ENCODE measurements around the gene TADA3. TPM values are rescaled to one million over a fixed set of nuclear protein-coding genes. Genes with fewer than 3 reads are reported as not detected.

The TADA3 gene
- total and polyA plus RNA-seq, 9 of the 15 experiments (the other 6 are each of a cell fraction or from before 2014, with no cell fraction given): 4.1 to 110 (median 74.8) TPM

- TF ChIP-seq CTCF (IDR thresholded peaks at IDR 0.05 in 2 of 3, conservative IDR thresholded peaks at IDR 0.05 in 1 of 3; ENCODE audit: insufficient read depth in 2 of 3, low read depth in 1 of 3, low read length in 3 of 3) (peak in 1 of 3 experiments; percentile 3; a peak in 1 of 6 replicates), MTA2 (IDR thresholded peaks at IDR 0.05; ENCODE audit: low read depth) (no peak), MLLT1 (IDR thresholded peaks at IDR 0.05) (no peak), SP2 (IDR thresholded peaks at IDR 0.05; ENCODE audit: extremely low read depth, low read depth, low read length, poor library complexity, severe bottlenecking) (no peak), ZNF436 (CRISPR knock-in tag; IDR thresholded peaks at IDR 0.05) (no peak), PCBP1 (IDR thresholded peaks at IDR 0.05; ENCODE audit: low read depth, low read length, poor library complexity, severe bottlenecking) (no peak), CBFA2T3 (IDR thresholded peaks at IDR 0.05) (peak; percentile 34; the same call in 1 of the 2 replicates), BMI1 (IDR thresholded peaks at IDR 0.05; ENCODE audit: low read length) (no peak), BRCA1 (IDR thresholded peaks at IDR 0.05) (no peak), BRCA1 (CRISPR knock-in tag; IDR thresholded peaks at IDR 0.05) (no peak), CBX1 (IDR thresholded peaks at IDR 0.05; ENCODE audit: low read depth) (no peak), MXI1 (IDR thresholded peaks at IDR 0.05; ENCODE audit: low read depth, low read length) (no peak), SRSF1 (IDR thresholded peaks at IDR 0.05; ENCODE audit: low read depth, low read length) (no peak), ZNF121 (CRISPR knock-in tag; conservative IDR thresholded peaks at IDR 0.05) (no peak), ZNF551 (CRISPR knock-in tag; IDR thresholded peaks at IDR 0.05) (no peak)
- TF ChIP-seq, protein P1, sequence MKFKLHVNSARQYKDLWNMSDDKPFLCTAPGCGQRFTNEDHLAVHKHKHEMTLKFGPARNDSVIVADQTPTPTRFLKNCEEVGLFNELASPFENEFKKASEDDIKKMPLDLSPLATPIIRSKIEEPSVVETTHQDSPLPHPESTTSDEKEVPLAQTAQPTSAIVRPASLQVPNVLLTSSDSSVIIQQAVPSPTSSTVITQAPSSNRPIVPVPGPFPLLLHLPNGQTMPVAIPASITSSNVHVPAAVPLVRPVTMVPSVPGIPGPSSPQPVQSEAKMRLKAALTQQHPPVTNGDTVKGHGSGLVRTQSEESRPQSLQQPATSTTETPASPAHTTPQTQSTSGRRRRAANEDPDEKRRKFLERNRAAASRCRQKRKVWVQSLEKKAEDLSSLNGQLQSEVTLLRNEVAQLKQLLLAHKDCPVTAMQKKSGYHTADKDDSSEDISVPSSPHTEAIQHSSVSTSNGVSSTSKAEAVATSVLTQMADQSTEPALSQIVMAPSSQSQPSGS (CRISPR knock-in tag; IDR thresholded peaks at IDR 0.05): no peak
- TF ChIP-seq, protein P2, sequence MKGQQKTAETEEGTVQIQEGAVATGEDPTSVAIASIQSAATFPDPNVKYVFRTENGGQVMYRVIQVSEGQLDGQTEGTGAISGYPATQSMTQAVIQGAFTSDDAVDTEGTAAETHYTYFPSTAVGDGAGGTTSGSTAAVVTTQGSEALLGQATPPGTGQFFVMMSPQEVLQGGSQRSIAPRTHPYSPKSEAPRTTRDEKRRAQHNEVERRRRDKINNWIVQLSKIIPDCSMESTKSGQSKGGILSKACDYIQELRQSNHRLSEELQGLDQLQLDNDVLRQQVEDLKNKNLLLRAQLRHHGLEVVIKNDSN (CRISPR knock-in tag; IDR thresholded peaks at IDR 0.05): peak; percentile 75
- TF ChIP-seq, protein P3, sequence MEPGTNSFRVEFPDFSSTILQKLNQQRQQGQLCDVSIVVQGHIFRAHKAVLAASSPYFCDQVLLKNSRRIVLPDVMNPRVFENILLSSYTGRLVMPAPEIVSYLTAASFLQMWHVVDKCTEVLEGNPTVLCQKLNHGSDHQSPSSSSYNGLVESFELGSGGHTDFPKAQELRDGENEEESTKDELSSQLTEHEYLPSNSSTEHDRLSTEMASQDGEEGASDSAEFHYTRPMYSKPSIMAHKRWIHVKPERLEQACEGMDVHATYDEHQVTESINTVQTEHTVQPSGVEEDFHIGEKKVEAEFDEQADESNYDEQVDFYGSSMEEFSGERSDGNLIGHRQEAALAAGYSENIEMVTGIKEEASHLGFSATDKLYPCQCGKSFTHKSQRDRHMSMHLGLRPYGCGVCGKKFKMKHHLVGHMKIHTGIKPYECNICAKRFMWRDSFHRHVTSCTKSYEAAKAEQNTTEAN (CRISPR knock-in tag; IDR thresholded peaks at IDR 0.05): no peak
- TF ChIP-seq, protein P4, sequence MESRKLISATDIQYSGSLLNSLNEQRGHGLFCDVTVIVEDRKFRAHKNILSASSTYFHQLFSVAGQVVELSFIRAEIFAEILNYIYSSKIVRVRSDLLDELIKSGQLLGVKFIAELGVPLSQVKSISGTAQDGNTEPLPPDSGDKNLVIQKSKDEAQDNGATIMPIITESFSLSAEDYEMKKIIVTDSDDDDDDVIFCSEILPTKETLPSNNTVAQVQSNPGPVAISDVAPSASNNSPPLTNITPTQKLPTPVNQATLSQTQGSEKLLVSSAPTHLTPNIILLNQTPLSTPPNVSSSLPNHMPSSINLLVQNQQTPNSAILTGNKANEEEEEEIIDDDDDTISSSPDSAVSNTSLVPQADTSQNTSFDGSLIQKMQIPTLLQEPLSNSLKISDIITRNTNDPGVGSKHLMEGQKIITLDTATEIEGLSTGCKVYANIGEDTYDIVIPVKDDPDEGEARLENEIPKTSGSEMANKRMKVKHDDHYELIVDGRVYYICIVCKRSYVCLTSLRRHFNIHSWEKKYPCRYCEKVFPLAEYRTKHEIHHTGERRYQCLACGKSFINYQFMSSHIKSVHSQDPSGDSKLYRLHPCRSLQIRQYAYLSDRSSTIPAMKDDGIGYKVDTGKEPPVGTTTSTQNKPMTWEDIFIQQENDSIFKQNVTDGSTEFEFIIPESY (CRISPR knock-in tag; IDR thresholded peaks at IDR 0.05): no peak; the same call in 1 of the 2 replicates
These were observed 60.8 kb downstream of the TADA3 start, which contains the start of gene BRPF1 (continued) for GRCh38 chr3:9731206-9732079.

Measured in K562 (cell line).